HG03025 (cell line): Measurements from ENCODE around the gene SCPEP1.

Source experiments
- ATAC-seq: cut with Tn5 transposase; IDR thresholded peaks from one replicate; pipeline ENCODE4 v1.9.1; 2021; ENCODE audit warnings: mild to moderate bottlenecking, moderate library complexity; ENCODE audit not compliant: unreplicated experiment, low FRiP score

Gene SCPEP1

GRCh38 chr17:57034807-57035754 is 57.1 kb downstream of the SCPEP1 start:
- ATAC-seq = no peak

- ATAC-seq = no peak
Measured at GRCh38 chr17:57035971-57036481, 58.1 kb downstream of the SCPEP1 start.

- no peak for ATAC-seq
Measured at GRCh38 chr17:57037411-57037810, 59.5 kb downstream of the SCPEP1 start.

- no peak for ATAC-seq
Measured at GRCh38 chr17:57038486-57038885, 60.6 kb downstream of the SCPEP1 start.

GRCh38 chr17:57040571-57040970 is 62.6 kb downstream of the SCPEP1 start:
- no peak for ATAC-seq

GRCh38 chr17:57043276-57043675 is 65.3 kb downstream of the SCPEP1 start:
- ATAC-seq = no peak

GRCh38 chr17:57044976-57045867 is 67.3 kb downstream of the SCPEP1 start:
- ATAC-seq = no peak

GRCh38 chr17:57045868-57046704 is 68.2 kb downstream of the SCPEP1 start:
- ATAC-seq = no peak

- no peak for ATAC-seq
Measured at GRCh38 chr17:57046749-57047148, 68.8 kb downstream of the SCPEP1 start.

GRCh38 chr17:57048096-57048495 is 70.2 kb downstream of the SCPEP1 start:
- no peak for ATAC-seq

GRCh38 chr17:57050306-57050705 is 72.4 kb downstream of the SCPEP1 start:
- no peak for ATAC-seq

- ATAC-seq = no peak
Measured at GRCh38 chr17:57051886-57052361, 74.0 kb downstream of the SCPEP1 start.
